GM12874 (cell line): Measurements from ENCODE around the gene DTX3L.

Experiments used
- CTCF ChIP-seq: IDR thresholded peaks from 2 replicates; pipeline ENCODE4 v1.5.1; 2011; ENCODE audit warnings: low read depth, mild to moderate bottlenecking, control low read depth, low read length, moderate library complexity; ENCODE audit not compliant: insufficient read depth

DTX3L gene

GRCh38 chr3:122580470-122580869 lies 16.3 kb downstream of the DTX3L start:
- TF ChIP-seq CTCF = no peak

- TF ChIP-seq CTCF = no peak
Measured at GRCh38 chr3:122581622-122582021, 17.5 kb downstream of the DTX3L start.

- no peak for TF ChIP-seq CTCF
Measured at GRCh38 chr3:122582390-122582789, 18.3 kb downstream of the DTX3L start.

GRCh38 chr3:122586098-122586497 lies 22.0 kb downstream of the DTX3L start:
- no peak for TF ChIP-seq CTCF

- TF ChIP-seq CTCF = no peak
Measured at GRCh38 chr3:122586773-122587485, 22.8 kb downstream of the DTX3L start.

- no peak for TF ChIP-seq CTCF
Measured at GRCh38 chr3:122587572-122587971, 23.4 kb downstream of the DTX3L start.

- no peak for TF ChIP-seq CTCF
Measured at GRCh38 chr3:122589297-122589696, 25.2 kb downstream of the DTX3L start.

GRCh38 chr3:122590610-122591009 lies 26.5 kb downstream of the DTX3L start:
- no peak for TF ChIP-seq CTCF
